ENCODE data around the gene SPIRE2. TPM values are rescaled to one million over a fixed set of nuclear protein-coding genes. Genes with fewer than 3 reads are reported as not detected.
A peak's percentile ranks its signal among the peaks of the same experiment; 100 is the strongest.

SPIRE2 gene
- total RNA-seq, 1 donor from 2014 or later, result 24.2 TPM

GRCh38 chr16:89906140-89907025, 78.1 kb downstream of the SPIRE2 start:
- Mint-ChIP-seq H3K4me3 (ENCODE audit: low read depth) (no peak overlapping the region), H3K36me3 (ENCODE audit: insufficient read depth) (peaks cover 22% of the 10 kb centered on the region), H3K9me3 (ENCODE audit: low read depth) (no peaks in the 10 kb centered on the region), H3K27ac (no peak overlapping the region), H3K4me1 (ENCODE audit: low read depth) (no peaks in the 10 kb centered on the region), H3K27me3 (no peaks in the 10 kb centered on the region)
- DNase-seq (ENCODE audit: low spot score, unreplicated experiment), result no peak
- no peak for TF ChIP-seq CTCF (IDR thresholded peaks at IDR 0.05; ENCODE audit: unreplicated experiment)

GRCh38 chr16:89907055-89907814, 79.0 kb downstream of the SPIRE2 start:
- no peak for DNase-seq (ENCODE audit: low spot score, unreplicated experiment)
- TF ChIP-seq CTCF (IDR thresholded peaks at IDR 0.05; ENCODE audit: unreplicated experiment), result no peak
- Mint-ChIP-seq H3K4me1 (ENCODE audit: low read depth) (no peaks in the 10 kb centered on the region), H3K9me3 (ENCODE audit: low read depth) (no peaks in the 10 kb centered on the region), H3K27ac (no peak overlapping the region), H3K36me3 (ENCODE audit: insufficient read depth) (peaks cover 22% of the 10 kb centered on the region), H3K27me3 (no peaks in the 10 kb centered on the region), H3K4me3 (ENCODE audit: low read depth) (no peak overlapping the region)

- H3K36me3 Mint-ChIP-seq (ENCODE audit: insufficient read depth), result peaks cover 22% of the 10 kb centered on the region
Measured at GRCh38 chr16:89908236-89908635, 80.0 kb downstream of the SPIRE2 start.

GRCh38 chr16:89909777-89910716, 81.8 kb downstream of the SPIRE2 start:
- DNase-seq (ENCODE audit: low spot score, unreplicated experiment), result peak; percentile 48
- Mint-ChIP-seq H3K4me3 (ENCODE audit: low read depth) (no peak overlapping the region), H3K36me3 (ENCODE audit: insufficient read depth) (peaks cover 22% of the 10 kb centered on the region)

More at GRCh38 chr16:89908236-89908635, 80.0 kb downstream of the SPIRE2 start:
- H3K4me3 Mint-ChIP-seq (ENCODE audit: low read depth), result no peak overlapping the region
- no peak overlapping the region for H3K27ac Mint-ChIP-seq
- TF ChIP-seq CTCF (IDR thresholded peaks at IDR 0.05; ENCODE audit: unreplicated experiment), result no peak
- no peaks in the 10 kb centered on the region for H3K27me3 Mint-ChIP-seq
- H3K9me3 Mint-ChIP-seq (ENCODE audit: low read depth), result no peaks in the 10 kb centered on the region
- no peaks in the 10 kb centered on the region for H3K4me1 Mint-ChIP-seq (ENCODE audit: low read depth)
- DNase-seq (ENCODE audit: low spot score, unreplicated experiment), result no peak

More at GRCh38 chr16:89909777-89910716, 81.8 kb downstream of the SPIRE2 start:
- Mint-ChIP-seq H3K27me3 (no peaks in the 10 kb centered on the region), H3K27ac (peak overlapping the region; percentile 45), H3K4me1 (ENCODE audit: low read depth) (no peaks in the 10 kb centered on the region), H3K9me3 (ENCODE audit: low read depth) (no peaks in the 10 kb centered on the region)
- TF ChIP-seq CTCF (IDR thresholded peaks at IDR 0.05; ENCODE audit: unreplicated experiment), result peak; percentile 87
